Natural killer cell (primary cell): ENCODE measurements around the gene PSMD7. TPM values are rescaled to one million over a fixed set of nuclear protein-coding genes. Genes with fewer than 3 reads are reported as not detected.

ENCODE experiments used
- ATAC-seq, 3 donors: fragments of 150-1000 bp in 2 of 3; fragments of 200-7000 bp in 1 of 3; cut with Tn5 transposase; 1 replicate in 1 of 3; 2 replicates in 2 of 3; pipeline ENCODE4 v1.10.0; 2021; ENCODE audit warnings: mild to moderate bottlenecking in 2 of 3, moderate library complexity in 2 of 3
- DNase-seq, 2 donors: peaks; one replicate each; pipeline versions ENCODE4 v3.0.0 to v3.0.0-alpha.2; 2013 to 2021; ENCODE audit warnings: mixed read lengths in 1 of 2
- H3K27ac ChIP-seq: one replicate; pipeline ENCODE4 v1.5.1; 2013; ENCODE audit warnings: mild to moderate bottlenecking, low read length
- H3K27me3 ChIP-seq: one replicate; pipeline ENCODE4 v1.6.1; 2013; ENCODE audit warnings: low read length; ENCODE audit not compliant: control insufficient read depth, insufficient read depth
- H3K36me3 ChIP-seq: one replicate; pipeline ENCODE4 v1.6.1; 2013; ENCODE audit warnings: low read length; ENCODE audit not compliant: control insufficient read depth, insufficient read depth
- H3K4me1 ChIP-seq: one replicate; pipeline ENCODE4 v1.6.1; 2013; ENCODE audit warnings: low read length; ENCODE audit not compliant: control insufficient read depth, insufficient read depth
- H3K4me3 ChIP-seq: one replicate; pipeline ENCODE4 v1.5.1; 2013; ENCODE audit warnings: low read length
- H3K9me3 ChIP-seq: one replicate; pipeline ENCODE4 v1.6.1; 2013; ENCODE audit warnings: low read length; ENCODE audit not compliant: control insufficient read depth, insufficient read depth
- H3K27ac Mint-ChIP-seq, 2 donors: one replicate each; pipeline ENCODE4 v1.8.0; 2022; ENCODE audit warnings: mild to moderate bottlenecking in 2 of 2, mixed read lengths in 2 of 2, moderate library complexity in 1 of 2
- H3K27me3 Mint-ChIP-seq, 2 donors: one replicate each; pipeline ENCODE4 v1.8.0; 2022; ENCODE audit warnings: low read depth in 2 of 2, mixed read lengths in 2 of 2
- H3K36me3 Mint-ChIP-seq: one replicate; pipeline ENCODE4 v1.8.0; 2022; ENCODE audit warnings: mixed read lengths
- H3K4me1 Mint-ChIP-seq, 2 donors: one replicate each; pipeline ENCODE4 v1.8.0; 2022; ENCODE audit warnings: mixed read lengths in 2 of 2
- H3K4me3 Mint-ChIP-seq: one replicate; pipeline ENCODE4 v1.8.0; 2022; ENCODE audit warnings: mild to moderate bottlenecking, moderate library complexity, mixed read lengths
- H3K9me3 Mint-ChIP-seq, 2 donors: one replicate each; pipeline ENCODE4 v1.8.0; 2022; ENCODE audit warnings: mixed read lengths in 2 of 2
- WGBS: methylation state at CpG from one replicate; pipeline ENCODE4 v1.1.7; 2013; ENCODE audit warnings: missing lambda C conversion rate; ENCODE audit not compliant: insufficient coverage; 5-methylcytosine and 5-hydroxymethylcytosine counted together
- intact Hi-C: fragments of 100-400 bp; cut with micrococcal nuclease; formaldehyde crosslinking; loops from one replicate; pipeline ENCODE4 v1.14.2; 2022
- total RNA-seq, 4 donors: library from RNA; stranded (reverse); fragments of 120-200 nt in 1 of 4; gene quantifications; one replicate each; pipeline versions ENCODE4 v1.2.3 to v1.2.4, GENCODE V29; 2013 to 2022
- TF ChIP-seq, protein P1 (sequence below): fragments of 200-600 bp; IDR thresholded peaks from one replicate; pipeline ENCODE4 v1.8.0; 2022; ENCODE audit warnings: antibody characterized with exemption

PSMD7 gene
- total RNA-seq, 3 donors from 2014 or later (not counting 1 experiment from before 2014, with no cell fraction given): 81.0 to 89.2 (median 81.7) TPM

DNA sequence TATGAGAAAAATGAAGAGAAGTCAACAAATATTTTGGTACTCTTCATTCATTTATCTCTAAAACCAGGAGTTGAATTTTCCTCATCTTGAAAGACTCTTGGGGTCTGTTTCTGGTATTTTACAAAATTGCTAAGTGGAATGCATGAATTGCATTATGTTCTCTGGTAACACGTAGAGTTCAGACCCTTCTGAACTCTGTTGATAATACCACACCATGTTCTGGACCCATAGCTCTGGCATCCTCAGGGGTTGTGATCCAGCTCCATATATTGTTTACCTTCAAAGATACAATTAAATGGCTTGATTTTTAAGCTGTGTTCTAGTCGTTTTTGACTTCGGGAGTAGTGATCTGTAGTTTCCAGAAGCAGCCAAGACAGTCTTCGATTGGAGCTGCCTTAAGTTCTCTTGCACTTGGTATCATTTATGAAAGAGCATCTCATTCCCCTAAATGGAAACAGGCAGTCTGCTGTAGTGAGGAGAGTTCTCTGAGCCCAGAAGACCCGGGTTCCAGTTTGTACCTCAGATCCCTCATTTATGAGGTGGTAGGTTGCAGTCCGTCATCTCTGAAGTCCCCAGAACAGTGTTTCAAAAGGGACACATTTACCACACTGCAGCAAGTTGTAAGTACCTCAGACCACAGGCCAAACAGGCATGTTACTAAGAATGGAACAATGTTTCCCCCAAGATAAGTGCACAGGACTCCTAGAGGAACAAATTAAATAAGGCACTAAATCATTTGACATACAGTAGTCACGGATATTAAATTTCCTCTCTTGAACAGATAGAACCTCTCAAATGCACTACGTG is 9.6 kb downstream of the PSMD7 start:
- H3K36me3 ChIP-seq: peaks cover 64% of the 10 kb centered on the region
- H3K4me1 ChIP-seq: no peaks in the 10 kb centered on the region
- no peak for DNase-seq
- TF ChIP-seq, protein P1, sequence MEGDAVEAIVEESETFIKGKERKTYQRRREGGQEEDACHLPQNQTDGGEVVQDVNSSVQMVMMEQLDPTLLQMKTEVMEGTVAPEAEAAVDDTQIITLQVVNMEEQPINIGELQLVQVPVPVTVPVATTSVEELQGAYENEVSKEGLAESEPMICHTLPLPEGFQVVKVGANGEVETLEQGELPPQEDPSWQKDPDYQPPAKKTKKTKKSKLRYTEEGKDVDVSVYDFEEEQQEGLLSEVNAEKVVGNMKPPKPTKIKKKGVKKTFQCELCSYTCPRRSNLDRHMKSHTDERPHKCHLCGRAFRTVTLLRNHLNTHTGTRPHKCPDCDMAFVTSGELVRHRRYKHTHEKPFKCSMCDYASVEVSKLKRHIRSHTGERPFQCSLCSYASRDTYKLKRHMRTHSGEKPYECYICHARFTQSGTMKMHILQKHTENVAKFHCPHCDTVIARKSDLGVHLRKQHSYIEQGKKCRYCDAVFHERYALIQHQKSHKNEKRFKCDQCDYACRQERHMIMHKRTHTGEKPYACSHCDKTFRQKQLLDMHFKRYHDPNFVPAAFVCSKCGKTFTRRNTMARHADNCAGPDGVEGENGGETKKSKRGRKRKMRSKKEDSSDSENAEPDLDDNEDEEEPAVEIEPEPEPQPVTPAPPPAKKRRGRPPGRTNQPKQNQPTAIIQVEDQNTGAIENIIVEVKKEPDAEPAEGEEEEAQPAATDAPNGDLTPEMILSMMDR: no peak
- H3K4me3 ChIP-seq: no peak overlapping the region
- H3K27ac Mint-ChIP-seq: peak overlapping the region; percentile 1 to 16
- H3K4me1 Mint-ChIP-seq: no peaks in the 10 kb centered on the region
- H3K27me3 Mint-ChIP-seq: no peaks in the 10 kb centered on the region
- no peaks in the 10 kb centered on the region for H3K9me3 ChIP-seq
- H3K27ac ChIP-seq: no peak overlapping the region
- H3K4me3 Mint-ChIP-seq: no peak overlapping the region
- 75% methylated on average over 8 of the region's 8 CpGs for WGBS
- intact Hi-C loops: no loop called here
- peaks cover 2% of the 10 kb centered on the region for H3K36me3 Mint-ChIP-seq
- ATAC-seq: no peak
- no peaks in the 10 kb centered on the region for H3K9me3 Mint-ChIP-seq
- H3K27me3 ChIP-seq: no peaks in the 10 kb centered on the region

DNA sequence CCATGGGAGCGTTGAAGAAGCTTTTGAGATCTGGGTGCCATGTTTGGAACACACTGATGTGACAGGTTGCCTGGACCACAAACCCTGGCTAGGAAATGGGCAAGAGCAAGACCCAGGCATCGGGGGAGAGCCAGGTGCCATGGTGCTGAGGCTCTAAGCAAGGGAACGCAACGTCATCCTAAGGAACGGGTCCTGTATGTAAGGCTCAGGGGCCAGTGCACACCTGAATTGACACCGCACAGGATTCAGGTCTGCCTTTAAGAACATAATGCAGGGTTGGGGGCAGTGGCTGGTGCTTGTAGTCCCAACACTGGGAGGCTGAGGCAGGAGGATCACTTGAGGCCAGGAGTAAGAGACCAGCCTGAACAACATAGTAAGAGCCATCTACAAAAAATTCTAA is 10.8 kb downstream of the PSMD7 start:
- Mint-ChIP-seq H3K27ac (peak overlapping the region in 1 of 2 donors; percentile 20), H3K36me3 (no peaks in the 10 kb centered on the region), H3K4me3 (no peak overlapping the region), H3K27me3 (no peaks in the 10 kb centered on the region), H3K4me1 (no peaks in the 10 kb centered on the region), H3K9me3 (no peaks in the 10 kb centered on the region)
- Histone ChIP-seq H3K27ac (no peak overlapping the region), H3K27me3 (no peaks in the 10 kb centered on the region), H3K9me3 (no peaks in the 10 kb centered on the region), H3K4me3 (no peak overlapping the region), H3K4me1 (no peaks in the 10 kb centered on the region), H3K36me3 (peaks cover 52% of the 10 kb centered on the region)
- 97% methylated on average over 6 of the region's 6 CpGs for WGBS
- DNase-seq: no peak
- no peak for ATAC-seq
- intact Hi-C loops: no loop called here
- TF ChIP-seq, protein P1: no peak

DNA sequence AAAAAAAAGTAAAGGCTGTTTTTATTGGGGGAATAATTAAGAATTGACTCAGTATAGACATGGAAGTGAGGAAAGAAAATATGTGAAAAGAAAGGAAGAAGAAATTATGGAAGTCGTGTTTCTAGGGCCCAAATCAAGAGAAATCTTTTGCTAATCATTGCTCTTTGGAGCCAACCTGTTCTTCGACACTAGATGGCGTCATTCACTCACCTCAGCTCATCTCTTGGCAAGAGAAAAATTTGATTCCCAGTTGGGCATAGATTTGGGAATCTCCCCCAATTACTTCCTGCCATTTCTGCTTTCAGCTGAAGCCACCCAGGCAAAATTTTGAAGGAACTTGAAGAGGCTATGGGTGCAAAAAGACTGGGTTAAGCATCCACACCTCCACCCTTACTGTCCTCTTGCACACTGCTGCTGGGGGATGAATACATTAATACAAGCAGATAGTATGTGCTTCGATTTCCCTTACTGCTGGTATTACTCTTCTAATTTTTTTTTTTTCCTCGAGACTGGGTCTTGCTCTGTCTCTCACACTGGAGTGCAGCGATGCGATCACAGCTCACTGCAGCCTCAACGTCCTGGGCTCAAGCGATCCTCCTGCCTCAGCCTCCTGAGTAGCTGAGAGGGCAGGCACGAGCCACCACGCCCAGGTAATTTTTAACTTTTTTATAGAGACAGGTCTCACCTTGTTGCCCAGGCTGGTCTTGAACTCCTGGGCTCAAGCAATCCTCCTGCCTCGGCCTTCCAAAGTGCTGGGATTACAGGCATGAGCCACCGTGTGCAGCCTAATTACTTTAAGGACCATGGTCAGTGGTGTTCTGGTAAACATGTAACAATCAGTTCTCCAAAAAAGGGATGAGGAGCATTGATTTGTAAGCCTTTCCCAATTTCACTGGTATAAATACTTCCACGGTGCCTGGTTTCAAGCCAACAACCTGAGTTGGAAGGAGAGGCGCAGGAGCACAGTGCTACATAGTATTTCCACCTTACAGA is 13.5 kb downstream of the PSMD7 start:
- Histone ChIP-seq H3K9me3 (no peaks in the 10 kb centered on the region), H3K4me1 (no peaks in the 10 kb centered on the region), H3K27ac (no peak overlapping the region), H3K36me3 (peaks cover 25% of the 10 kb centered on the region), H3K27me3 (no peaks in the 10 kb centered on the region), H3K4me3 (no peak overlapping the region)
- TF ChIP-seq, protein P1: peak; percentile 59
- ATAC-seq (peak in 2 of 3 donors; percentile 40 to 42), DNase-seq (peak in 1 of 2 donors; percentile 68)
- Mint-ChIP-seq H3K27me3 (no peaks in the 10 kb centered on the region), H3K27ac (no peak overlapping the region), H3K4me1 (no peaks in the 10 kb centered on the region), H3K9me3 (no peaks in the 10 kb centered on the region), H3K36me3 (no peaks in the 10 kb centered on the region), H3K4me3 (no peak overlapping the region)
- 79% methylated on average over 14 of the region's 15 CpGs for WGBS
- intact Hi-C loops: no loop called here
